K562 (cell line): ENCODE measurements around the gene OR7G1. TPM values are rescaled to one million over a fixed set of nuclear protein-coding genes. Genes with fewer than 3 reads are reported as not detected.

Experiments used
- ATAC-seq: fragments of 200-7000 bp; cut with Tn5 transposase; 3 replicates; pipeline ENCODE4 v1.9.1; 2020; ENCODE audit warnings: moderate library complexity
- BruUV-seq: library from RNA; stranded (reverse); fragments of 400-500 nt; replicated peaks from 2 replicates; lab custom pipeline; 2021; lab: Mats Ljungman, UMichigan
- CTCF ChIA-PET: fragments of 300-600 bp; formaldehyde crosslinking; extraction: SDS; loops from one replicate; lab custom pipeline; 2021; ENCODE audit warnings: low intra/inter-chr PET ratio; lab: Yijun Ruan, JAX
- POLR2A ChIA-PET: fragments of 300-600, 350-650 bp; sonication (Branson Sonifier 250); formaldehyde crosslinking; extraction: SDS; loops from one replicate; lab custom pipeline; 2021; ENCODE audit warnings: antibody characterized with exemption, inconsistent platforms; lab: Yijun Ruan, JAX
- DNase-seq, 4 experiments: peaks; one replicate each; pipeline versions ENCODE4 v3.0.0 to v3.0.0-alpha.2; 2011 to 2018; ENCODE audit warnings: low spot score in 3 of 4, mixed read lengths in 3 of 4; ENCODE audit errors: extremely low read depth in 1 of 4
- FAIRE-seq: peaks from 2 replicates; lab custom pipeline; 2011; peaks lifted over from hg19 to GRCh38; lab: Jason Lieb, UNC
- H2AFZ ChIP-seq: 2 replicates; pipeline ENCODE4 v1.6.0; 2011; ENCODE audit warnings: low read depth, low read length, control low read depth, inconsistent platforms
- H3K27ac ChIP-seq: fragments of 200-600 bp; 3 replicates; pipeline ENCODE4 v1.8.0; 2011; ENCODE audit warnings: low read depth, mild to moderate bottlenecking, control low read depth, inconsistent platforms, low read length, moderate library complexity, mixed read lengths; ENCODE audit errors: extremely low read depth
- H3K27me3 ChIP-seq, 2 experiments: fragments of 300-600 bp in 1 of 2; 2 replicates in 1 of 2; 3 replicates in 1 of 2; pipeline versions ENCODE4 v1.6.0 to v1.8.0; 2011; ENCODE audit warnings: inconsistent platforms in 2 of 2, low read length in 2 of 2, mild to moderate bottlenecking in 1 of 2, mixed read lengths in 1 of 2, moderate library complexity in 1 of 2; ENCODE audit not compliant: control insufficient read depth in 2 of 2, insufficient read depth in 2 of 2
- H3K36me3 ChIP-seq: fragments of 300-600 bp; 3 replicates; pipeline ENCODE4 v1.8.0; 2011; ENCODE audit warnings: mild to moderate bottlenecking, low read length, inconsistent platforms; ENCODE audit not compliant: control insufficient read depth, insufficient read depth
- H3K4me1 ChIP-seq, 2 experiments: fragments of 200-600 bp in 1 of 2; replicated peaks in 1 of 2; 2 replicates in 1 of 2; 3 replicates in 1 of 2; pipeline versions ENCODE4 v1.5.1 to v1.8.0; 2011; ENCODE audit warnings: inconsistent platforms in 2 of 2, low read length in 2 of 2, mild to moderate bottlenecking in 1 of 2, mixed read lengths in 1 of 2, moderate library complexity in 1 of 2; ENCODE audit not compliant: control insufficient read depth in 2 of 2, insufficient read depth in 2 of 2
- H3K4me2 ChIP-seq: 2 replicates; pipeline ENCODE4 v1.6.1; 2011; ENCODE audit warnings: low read length, control low read depth, inconsistent platforms, mixed read lengths; ENCODE audit not compliant: insufficient read depth
- H3K4me3 ChIP-seq: fragments of 200-600 bp; sonication (generic), shearing (Covaris generic); 2 replicates; pipeline ENCODE4 v1.5.1; 2016; ENCODE audit warnings: control low read depth, inconsistent platforms
- H3K79me2 ChIP-seq: fragments of 200-600 bp; 3 replicates; pipeline ENCODE4 v1.8.0; 2011; ENCODE audit warnings: low read length, inconsistent platforms; ENCODE audit not compliant: control insufficient read depth, insufficient read depth
- H3K9ac ChIP-seq, 2 experiments: 2 replicates each; pipeline versions ENCODE4 v1.6.0 to v1.6.1; 2011; ENCODE audit warnings: low read depth in 2 of 2, low read length in 2 of 2, control low read depth in 1 of 2, inconsistent platforms in 1 of 2, mild to moderate bottlenecking in 1 of 2, mixed read lengths in 1 of 2; ENCODE audit not compliant: insufficient read depth in 1 of 2
- H3K9me1 ChIP-seq: one replicate; pipeline ENCODE4 v1.6.0; 2011; ENCODE audit warnings: inconsistent platforms, mild to moderate bottlenecking, low read length, moderate library complexity; ENCODE audit not compliant: control insufficient read depth, insufficient read depth
- H3K9me3 ChIP-seq: replicated peaks from 2 replicates; pipeline ENCODE4 v1.5.1; 2011; ENCODE audit warnings: low read depth, low read length, inconsistent platforms; ENCODE audit not compliant: control insufficient read depth, insufficient read depth
- H4K20me1 ChIP-seq: replicated peaks from 2 replicates; pipeline ENCODE4 v1.6.1; 2011; ENCODE audit warnings: low read length, inconsistent platforms, mixed read lengths; ENCODE audit not compliant: control insufficient read depth, insufficient read depth
- ARID2 ChIP-seq: fragments of 450-650 bp; IDR thresholded peaks from 2 replicates; pipeline ENCODE4 v1.6.1; 2017; ENCODE audit warnings: antibody characterized with exemption, mild to moderate bottlenecking
- CBX2 ChIP-seq: fragments of 200-600 bp; sonication (generic); IDR thresholded peaks from one replicate; pipeline ENCODE4 v1.6.1; 2012; ENCODE audit warnings: mild to moderate bottlenecking, low read length, inconsistent platforms; ENCODE audit not compliant: insufficient read depth, poor library complexity, severe bottlenecking
- CBX3 ChIP-seq, 2 experiments: IDR thresholded peaks; 1 replicate in 1 of 2; 2 replicates in 1 of 2; pipeline ENCODE4 v1.6.1; 2012; ENCODE audit warnings: inconsistent platforms in 2 of 2, low read length in 2 of 2, borderline replicate concordance in 1 of 2, control low read depth in 1 of 2
- CBX5 ChIP-seq: IDR thresholded peaks from 2 replicates; pipeline ENCODE4 v1.6.1; 2014; ENCODE audit warnings: low read depth, borderline replicate concordance
- CREB3L1 ChIP-seq: fragments of 450-650 bp; IDR thresholded peaks from 2 replicates; pipeline ENCODE4 v1.6.1; 2014; ENCODE audit warnings: low read depth, mild to moderate bottlenecking, moderate library complexity, borderline replicate concordance
- DMBX1 ChIP-seq: fragments of 250-450 bp; sonication (Bioruptor Pico); IDR thresholded peaks from 2 replicates; pipeline ENCODE4 v1.8.0; 2022; ENCODE audit warnings: inconsistent platforms, mild to moderate bottlenecking, moderate library complexity, borderline replicate concordance
- ELF2 ChIP-seq: fragments of 250-450 bp; sonication (Bioruptor Pico); IDR thresholded peaks from 2 replicates; pipeline ENCODE4 v1.5.0; 2021; ENCODE audit warnings: mild to moderate bottlenecking
- FOXA3 ChIP-seq, 2 experiments: fragments of 450-650 bp in 1 of 2; sonication (generic) in 1 of 2; formaldehyde crosslinking; IDR thresholded peaks in 1 of 2; conservative IDR thresholded peaks in 1 of 2; 2 replicates each; pipeline versions ENCODE4 v1.4.0 to v1.8.0; 2020 to 2022; ENCODE audit warnings: mild to moderate bottlenecking in 2 of 2, missing genetic modification reagents in 1 of 2
- GATAD2A ChIP-seq: fragments of 450-650 bp; IDR thresholded peaks from 2 replicates; pipeline ENCODE4 v1.6.1; 2017
- KDM1A ChIP-seq, 2 experiments: fragments of 450-650 bp; IDR thresholded peaks; 2 replicates each; pipeline ENCODE4 v1.6.1; 2016; ENCODE audit warnings: mild to moderate bottlenecking in 2 of 2
- KLF10 ChIP-seq: fragments of 250-450 bp; sonication (Bioruptor Pico); IDR thresholded peaks from 2 replicates; pipeline ENCODE4 v1.6.1; 2021; ENCODE audit warnings: matching md5 sums
- NCOA1 ChIP-seq: fragments of 450-650 bp; IDR thresholded peaks from 2 replicates; pipeline ENCODE4 v1.6.1; 2016; ENCODE audit warnings: low read depth
- PKNOX1 ChIP-seq: fragments of 450-650 bp; IDR thresholded peaks from 2 replicates; pipeline ENCODE4 v1.6.1; 2016
- PTRF ChIP-seq: fragments of 450-650 bp; IDR thresholded peaks from 2 replicates; pipeline ENCODE4 v1.6.1; 2016; ENCODE audit warnings: mild to moderate bottlenecking, missing genetic modification characterization, missing compliant biosample characterization
- RBM17 ChIP-seq: fragments of 200-400 bp; formaldehyde crosslinking; IDR thresholded peaks from 2 replicates; pipeline ENCODE4 v1.6.1; 2017; ENCODE audit warnings: low read depth, mild to moderate bottlenecking, low read length, borderline replicate concordance
- STAG1 ChIP-seq: sonication (generic); formaldehyde crosslinking; IDR thresholded peaks from 2 replicates; pipeline ENCODE4 v1.5.0; 2020; ENCODE audit warnings: missing genetic modification reagents, borderline replicate concordance
- STAT5B ChIP-seq: fragments of 250-450 bp; sonication (Bioruptor Pico); IDR thresholded peaks from 2 replicates; pipeline ENCODE4 v1.8.0; 2021; ENCODE audit warnings: mild to moderate bottlenecking, inconsistent platforms
- TOE1 ChIP-seq, 2 experiments: fragments of 450-650 bp in 1 of 2; sonication (generic) in 1 of 2; formaldehyde crosslinking in 1 of 2; IDR thresholded peaks; 2 replicates each; pipeline versions ENCODE4 v1.7.1 to v1.8.0; 2016 to 2022; ENCODE audit warnings: borderline replicate concordance in 2 of 2, mild to moderate bottlenecking in 2 of 2, antibody characterized with exemption in 1 of 2, inconsistent platforms in 1 of 2, low read depth in 1 of 2, missing genetic modification reagents in 1 of 2, moderate library complexity in 1 of 2
- ZFP1 ChIP-seq: fragments of 450-650 bp; formaldehyde crosslinking; IDR thresholded peaks from 2 replicates; pipeline ENCODE4 v1.4.0; 2020; ENCODE audit warnings: mild to moderate bottlenecking, mixed read lengths
- WGBS: fragments of 100-300 bp; shearing (Covaris generic); methylation state at CpG from one replicate; pipeline ENCODE4 v1.1.6; 2016; ENCODE audit warnings: low coverage, mixed read lengths; ENCODE audit not compliant: insufficient coverage; ENCODE audit errors: missing lambda C conversion rate; 5-methylcytosine and 5-hydroxymethylcytosine counted together
- in situ Hi-C: fragments of 300-500 bp; cut with MboI; formaldehyde crosslinking; loops from 4 replicates; pipeline ENCODE4 v1.15.0; 2018; ENCODE audit warnings: inconsistent platforms, mixed read lengths
- intact Hi-C: fragments of 100-400 bp; cut with micrococcal nuclease; formaldehyde crosslinking; loops from 2 replicates; pipeline ENCODE4 v1.14.2; 2022
- polyA plus RNA-seq, 8 experiments: library from polyadenylated mRNA; depleted of rRNA in 4 of 8; stranded (reverse) in 5 of 8; unstranded in 3 of 8; fragments of >200 nt; fragmentation: Nextera tagmentation in 2 of 8; fragmentation: Illumina TruSeq in 1 of 8; extraction: Ambion mirVana in 2 of 8; extraction: Trizol in 1 of 8; gene quantifications; 2 replicates each; pipeline versions ENCODE4 v1.2.1 to v1.2.3, GENCODE V29; 2011 to 2014; ENCODE audit warnings: inconsistent platforms in 1 of 8, missing spikeins in 1 of 8
- total RNA-seq, 7 experiments: library from RNA; depleted of rRNA in 6 of 7; stranded (reverse); fragments of >200 nt in 6 of 7; fragmentation: Illumina TruSeq in 2 of 7; extraction: Trizol in 2 of 7; gene quantifications; 2 replicates each; pipeline versions ENCODE4 v1.2.1 to v1.2.3, GENCODE V29; 2011 to 2021; ENCODE audit warnings: low replicate concordance in 1 of 7
- TF ChIP-seq, protein P1 (sequence below), 2 experiments: fragments of 250-450 bp in 1 of 2; fragments of 450-650 bp in 1 of 2; sonication (Bioruptor Pico) in 1 of 2; IDR thresholded peaks; 2 replicates each; pipeline versions ENCODE4 v1.6.1 to v1.8.0; 2016 to 2021; ENCODE audit warnings: mild to moderate bottlenecking in 2 of 2, moderate library complexity in 2 of 2, missing compliant biosample characterization in 1 of 2, missing genetic modification characterization in 1 of 2

Gene OR7G1
- total and polyA plus RNA-seq, 9 of the 15 experiments (the other 6 are each of a cell fraction or from before 2014, with no cell fraction given) = not detected

DNA sequence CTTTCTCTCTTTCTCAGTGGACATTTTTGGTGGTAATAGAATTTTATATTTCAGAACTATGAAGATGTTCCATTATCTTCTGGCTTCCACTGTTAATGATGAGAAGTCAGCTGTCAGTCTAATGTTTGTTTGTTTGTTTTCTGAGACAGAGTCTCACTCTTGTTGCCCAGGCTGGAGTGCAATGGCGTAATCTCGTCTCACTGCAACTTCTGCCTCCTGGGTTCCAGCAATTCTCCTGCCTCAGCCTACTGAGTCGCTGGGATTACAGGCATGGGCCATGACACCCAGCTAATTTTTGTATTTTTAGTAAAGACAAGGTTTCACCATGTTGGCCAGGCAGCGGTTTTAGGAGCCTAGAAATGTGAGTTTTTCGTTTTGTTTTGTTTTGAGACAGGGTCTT lies 29.4 kb upstream of the OR7G1 start:
- H3K79me2 ChIP-seq = peaks cover 97% of the 10 kb centered on the region
- H3K4me2 ChIP-seq = no peak overlapping the region
- no peak for ATAC-seq
- peaks cover 57% of the 10 kb centered on the region for H3K36me3 ChIP-seq
- CTCF ChIA-PET = no interaction called here
- H3K9me1 ChIP-seq = no peaks in the 10 kb centered on the region
- peaks cover 18% of the 10 kb centered on the region for H3K9me3 ChIP-seq
- 94% methylated on average over 5 of the region's 5 CpGs for WGBS
- no peak for DNase-seq
- no TSS peak for BruUV-seq
- no peaks in the 10 kb centered on the region for H3K27me3 ChIP-seq
- H3K27ac ChIP-seq = no peak overlapping the region
- intact Hi-C loops = loop anchor here (5.0 kb wide), 1 partner anchor 162 kb away; the partner anchor contains the start of gene ZNF699
- no peak overlapping the region for H2AFZ ChIP-seq
- POLR2A ChIA-PET = interaction anchor here (0.5 kb wide), 1 partner anchor 15 kb away, joined by 3 read pairs; no protein-coding TSS in a partner anchor
- in situ Hi-C loops = no loop called here
- FAIRE-seq = no peak
- H3K4me1 ChIP-seq = 0 out of 5 replicates have a peak, but pooled peaks cover 0 to 5% of the 10 kb centered on the region in 2 experiments
- H3K4me3 ChIP-seq = no peak overlapping the region
- H3K9ac ChIP-seq = no peak overlapping the region
- H4K20me1 ChIP-seq = no peaks in the 10 kb centered on the region
- TF ChIP-seq PKNOX1 = peak; percentile 30; the same call in 1 of the 2 replicates
- TF ChIP-seq, protein P1, sequence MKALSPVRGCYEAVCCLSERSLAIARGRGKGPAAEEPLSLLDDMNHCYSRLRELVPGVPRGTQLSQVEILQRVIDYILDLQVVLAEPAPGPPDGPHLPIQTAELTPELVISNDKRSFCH (CRISPR knock-in tag; IDR thresholded peaks at IDR 0.05) = no peak
- TF ChIP-seq, protein P1 (tag; IDR thresholded peaks at IDR 0.05) = no peak
- TF ChIP-seq ELF2 = no peak
- no peak for TF ChIP-seq GATAD2A
- TF ChIP-seq ZFP1 (CRISPR knock-in tag) = 0 out of 2 replicates have a peak, but pooled peaks have one; percentile 31
- no peak for TF ChIP-seq DMBX1 (CRISPR knock-in tag)
- no peak for TF ChIP-seq NCOA1
- no peak for TF ChIP-seq PTRF (tag)
- no peak for TF ChIP-seq RBM17
- TF ChIP-seq TOE1 (IDR thresholded peaks at IDR 0.05; ENCODE audit: borderline replicate concordance) = no peak
- no peak for TF ChIP-seq TOE1 (CRISPR knock-in tag; IDR thresholded peaks at IDR 0.05; ENCODE audit: borderline replicate concordance, low read depth)
- no peak for TF ChIP-seq CREB3L1
- peak; percentile 52 to 62; a peak in 1 of 4 replicates for TF ChIP-seq FOXA3 (CRISPR knock-in tag; conservative IDR thresholded peaks at IDR 0.05 in 1 of 2, IDR thresholded peaks at IDR 0.05 in 1 of 2)
- no peak for TF ChIP-seq ARID2
- TF ChIP-seq CBX2 = no peak
- TF ChIP-seq STAT5B (CRISPR knock-in tag) = no peak
- TF ChIP-seq CBX3 (IDR thresholded peaks at IDR 0.05; ENCODE audit: borderline replicate concordance in 1 of 2, low read length in 2 of 2) = peak in 1 of 2 experiments; percentile 89; a peak in 2 of 3 replicates
- TF ChIP-seq KDM1A (IDR thresholded peaks at IDR 0.05) = no peak
- no peak for TF ChIP-seq KLF10 (CRISPR knock-in tag)
- no peak for TF ChIP-seq STAG1 (CRISPR knock-in tag)
- peak; percentile 84 for TF ChIP-seq CBX5
